ENCODE results near the gene KRT6A. TPM values are rescaled to one million over a fixed set of nuclear protein-coding genes. Genes with fewer than 3 reads are reported as not detected.

The KRT6A gene
- total and polyA plus RNA-seq, 2 of the 13 experiments (the other 11 are each of a cell fraction or from before 2014, with no cell fraction given), result 0.13 TPM; not detected in 1

GRCh38 chr12:52499806-52500560, 6.9 kb upstream of the KRT6A start:
- H3K9ac ChIP-seq (ENCODE audit: insufficient read depth, low read depth, low read length), result no peak overlapping the region
- no peak for ATAC-seq
- no peak overlapping the region for H3K4me2 ChIP-seq (ENCODE audit: low read depth, low read length)
- H3K36me3 ChIP-seq (replicated peaks in 1 of 2; ENCODE audit: control insufficient read depth in 1 of 2, insufficient read depth in 2 of 2, low read length in 2 of 2), result no peaks in the 10 kb centered on the region
- no peak for DNase-seq (ENCODE audit: low spot score)
- no peak overlapping the region for H3K27ac ChIP-seq (ENCODE audit: extremely low read length, insufficient read depth, low read length)
- ChIA-PET CTCF (ENCODE audit: low intra/inter-chr PET ratio, low total read pairs) (no interaction called here), POLR2A (no interaction called here)
- H2AFZ ChIP-seq (ENCODE audit: low read length), result no peak overlapping the region
- intact Hi-C loops (cut with micrococcal nuclease; ENCODE audit: unreplicated experiment), result no loop called here
- H3K4me1 ChIP-seq (ENCODE audit: insufficient read depth, low read length), result 0 out of 2 replicates have a peak, but pooled peaks cover 3% of the 10 kb centered on the region
- no peak for FAIRE-seq
- peaks cover 0 to 3% of the 10 kb centered on the region in 2 experiments; a peak in 2 of 5 replicates for H3K27me3 ChIP-seq (ENCODE audit: control insufficient read depth in 1 of 2, insufficient read depth in 2 of 2, low read length in 2 of 2)
- TF ChIP-seq, protein P1, sequence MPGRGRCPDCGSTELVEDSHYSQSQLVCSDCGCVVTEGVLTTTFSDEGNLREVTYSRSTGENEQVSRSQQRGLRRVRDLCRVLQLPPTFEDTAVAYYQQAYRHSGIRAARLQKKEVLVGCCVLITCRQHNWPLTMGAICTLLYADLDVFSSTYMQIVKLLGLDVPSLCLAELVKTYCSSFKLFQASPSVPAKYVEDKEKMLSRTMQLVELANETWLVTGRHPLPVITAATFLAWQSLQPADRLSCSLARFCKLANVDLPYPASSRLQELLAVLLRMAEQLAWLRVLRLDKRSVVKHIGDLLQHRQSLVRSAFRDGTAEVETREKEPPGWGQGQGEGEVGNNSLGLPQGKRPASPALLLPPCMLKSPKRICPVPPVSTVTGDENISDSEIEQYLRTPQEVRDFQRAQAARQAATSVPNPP (CRISPR knock-in tag; IDR thresholded peaks at IDR 0.05), result no peak
- TF ChIP-seq, protein P2, sequence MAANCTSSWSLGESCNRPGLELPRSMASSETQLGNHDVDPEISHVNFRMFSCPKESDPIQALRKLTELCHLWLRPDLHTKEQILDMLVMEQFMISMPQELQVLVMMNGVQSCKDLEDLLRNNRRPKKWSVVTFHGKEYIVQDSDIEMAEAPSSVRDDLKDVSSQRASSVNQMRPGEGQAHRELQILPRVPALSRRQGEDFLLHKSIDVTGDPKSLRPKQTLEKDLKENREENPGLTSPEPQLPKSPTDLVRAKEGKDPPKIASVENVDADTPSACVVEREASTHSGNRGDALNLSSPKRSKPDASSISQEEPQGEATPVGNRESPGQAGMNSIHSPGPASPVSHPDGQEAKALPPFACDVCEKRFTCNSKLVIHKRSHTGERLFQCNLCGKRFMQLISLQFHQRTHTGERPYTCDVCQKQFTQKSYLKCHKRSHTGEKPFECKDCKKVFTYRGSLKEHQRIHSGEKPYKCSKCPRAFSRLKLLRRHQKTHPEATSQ (CRISPR knock-in tag; IDR thresholded peaks at IDR 0.05; ENCODE audit: borderline replicate concordance), result no peak
- no peaks in the 10 kb centered on the region for H3K79me2 ChIP-seq (ENCODE audit: insufficient read depth, low read length)
- in situ Hi-C loops (cut with HindIII; ENCODE audit: extremely low pct_ligation_motif_present, low pct_unique_long_range_greater_than_20kb), result no loop called here
- 8% methylated on average over 5 of the region's 5 CpGs for WGBS (ENCODE audit: low lambda C conversion rate)
- BruUV-seq (replicated peaks), result no TSS peak
- no peaks in the 10 kb centered on the region for H3K9me3 ChIP-seq (ENCODE audit: low read length)
- H4K20me1 ChIP-seq (ENCODE audit: insufficient read depth, low read length), result no peaks in the 10 kb centered on the region
- no peak overlapping the region for H3K4me3 ChIP-seq (replicated peaks in 1 of 3; ENCODE audit: insufficient read depth in 1 of 3, low read depth in 2 of 3, low read length in 3 of 3)

DNA sequence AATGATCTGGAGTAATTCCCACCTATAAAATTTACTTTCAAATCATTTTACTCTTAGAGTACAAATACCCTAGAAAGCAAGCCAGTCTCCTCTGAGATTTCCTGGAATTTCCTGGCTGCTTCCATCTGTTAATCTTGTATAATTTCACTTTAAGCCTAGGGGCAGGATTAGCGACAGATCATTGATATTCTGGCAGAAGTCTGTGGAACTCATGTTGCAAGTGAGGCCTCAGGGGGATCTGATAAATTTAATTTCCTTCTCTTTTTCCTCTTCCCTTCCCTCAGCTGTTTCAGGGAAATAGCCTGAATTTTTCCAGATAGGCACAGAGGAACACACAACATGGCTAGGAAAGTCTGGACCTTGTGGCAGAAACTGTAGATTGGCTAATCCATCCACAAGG, 5.9 kb upstream of the KRT6A start:
- Histone ChIP-seq H3K4me2 (ENCODE audit: low read depth, low read length) (no peak overlapping the region), H3K4me1 (ENCODE audit: insufficient read depth, low read length) (0 out of 2 replicates have a peak, but pooled peaks cover 6% of the 10 kb centered on the region), H3K27me3 (ENCODE audit: control insufficient read depth in 1 of 2, insufficient read depth in 2 of 2, low read length in 2 of 2) (peaks cover 0 to 3% of the 10 kb centered on the region in 2 experiments; a peak in 3 of 5 replicates), H3K9ac (ENCODE audit: insufficient read depth, low read depth, low read length) (no peak overlapping the region), H3K27ac (ENCODE audit: extremely low read length, insufficient read depth, low read length) (no peak overlapping the region), H2AFZ (ENCODE audit: low read length) (no peak overlapping the region), H3K36me3 (replicated peaks in 1 of 2; ENCODE audit: control insufficient read depth in 1 of 2, insufficient read depth in 2 of 2, low read length in 2 of 2) (no peaks in the 10 kb centered on the region), H3K9me3 (ENCODE audit: low read length) (no peaks in the 10 kb centered on the region), H3K79me2 (ENCODE audit: insufficient read depth, low read length) (no peaks in the 10 kb centered on the region), H3K4me3 (replicated peaks in 1 of 3; ENCODE audit: insufficient read depth in 1 of 3, low read depth in 2 of 3, low read length in 3 of 3) (no peak overlapping the region), H4K20me1 (ENCODE audit: insufficient read depth, low read length) (no peaks in the 10 kb centered on the region)
- ATAC-seq (no peak), FAIRE-seq (no peak), DNase-seq (ENCODE audit: low spot score) (no peak)
- intact Hi-C loops (cut with micrococcal nuclease; ENCODE audit: unreplicated experiment) (no loop called here), in situ Hi-C loops (cut with HindIII; ENCODE audit: extremely low pct_ligation_motif_present, low pct_unique_long_range_greater_than_20kb) (no loop called here)
- no TSS peak for BruUV-seq (replicated peaks)
- no peak for TF ChIP-seq THAP8 (CRISPR knock-in tag; IDR thresholded peaks at IDR 0.05; ENCODE audit: borderline replicate concordance)
- no peak for TF ChIP-seq EHMT2 (IDR thresholded peaks at IDR 0.05; ENCODE audit: borderline replicate concordance, low read depth, low read length)
- TF ChIP-seq AHR (CRISPR knock-in tag; IDR thresholded peaks at IDR 0.05), result no peak
- TF ChIP-seq PAX8 (CRISPR knock-in tag; IDR thresholded peaks at IDR 0.05; ENCODE audit: borderline replicate concordance), result no peak
- ChIA-PET POLR2A (no interaction called here), CTCF (ENCODE audit: low intra/inter-chr PET ratio, low total read pairs) (no interaction called here)
- WGBS (ENCODE audit: low lambda C conversion rate), result 0% methylated on average over 1 of the region's 1 CpG
